Sciatic nerve (tissue), 2 donors: ENCODE results near the gene CHRNG. TPM values are rescaled to one million over a fixed set of nuclear protein-coding genes. Genes with fewer than 3 reads are reported as not detected.
"Not testable (repeated sequence)": the region's sequence is repeated elsewhere in the genome, so short reads cannot be mapped to it uniquely, and the experiment has no call there.

Source experiments
- ATAC-seq: fragments of 200-7000 bp; cut with Tn5 transposase; one replicate; pipeline ENCODE4 v1.9.1; 2020; ENCODE audit warnings: mild to moderate bottlenecking, moderate library complexity
- DNase-seq: peaks from one replicate; pipeline ENCODE4 v3.0.0-alpha.2; 2020; ENCODE audit warnings: low spot score
- intact Hi-C: fragments of 100-400 bp; cut with DNase I; formaldehyde crosslinking; loops from one replicate; pipeline ENCODE4 v1.14.2; 2022
- total RNA-seq: library from RNA; stranded (reverse); fragmentation: NEBNext Ultra II Directional; extraction: Animal tissue kit (Norgen Biotek cat#: 25700); gene quantifications from one replicate; pipeline ENCODE4 v1.2.1, GENCODE V29; 2021
- donor health status: DM: no; HTN: no; CAD: no.
- donor health status: DM: no; HTN: no; CAD: no.

CHRNG gene
- total RNA-seq, 1 donor from 2014 or later, result not detected

- intact Hi-C loops, result loop anchor here (10.0 kb wide), 1 partner anchor 619 kb away; no protein-coding TSS in a partner anchor
- no peak for ATAC-seq
- DNase-seq, result no peak
These were observed 15.6 kb upstream of the CHRNG start for GRCh38 chr2:232523682-232524597.

GRCh38 chr2:232524771-232525170 lies 14.7 kb upstream of the CHRNG start:
- ATAC-seq (no peak), DNase-seq (no peak)
- intact Hi-C loops, result loop anchor here (10.0 kb wide), 1 partner anchor 620 kb away; no protein-coding TSS in a partner anchor

- intact Hi-C loops, result loop anchor here (10.0 kb wide), 1 partner anchor 620 kb away; no protein-coding TSS in a partner anchor
- ATAC-seq (no peak), DNase-seq (no peak)
These were observed 14.3 kb upstream of the CHRNG start for GRCh38 chr2:232525199-232525598.

GRCh38 chr2:232525791-232526371 lies 13.6 kb upstream of the CHRNG start, which contains the start of gene CHRND:
Gene CHRND (plus strand): TSS chr2:232526160. CDS start chr2:232526216, 56 bp downstream.
- intact Hi-C loops, result loop anchor here (10.0 kb wide), 1 partner anchor 621 kb away; no protein-coding TSS in a partner anchor
- no peak for DNase-seq
- ATAC-seq, result no peak

GRCh38 chr2:232526372-232526941 lies 13.0 kb upstream of the CHRNG start:
- intact Hi-C loops, result loop anchor here (10.0 kb wide), 1 partner anchor 622 kb away; no protein-coding TSS in a partner anchor
- ATAC-seq (no peak), DNase-seq (no peak)

- no peak for ATAC-seq
- DNase-seq, result no peak
- intact Hi-C loops, result loop anchor here (10.0 kb wide), 1 partner anchor 623 kb away; no protein-coding TSS in a partner anchor
These were observed 11.5 kb upstream of the CHRNG start for GRCh38 chr2:232527905-232528470.

GRCh38 chr2:232528746-232529460 lies 10.6 kb upstream of the CHRNG start:
- intact Hi-C loops, result loop anchor here (10.0 kb wide), 1 partner anchor 624 kb away; no protein-coding TSS in a partner anchor
- DNase-seq, result no peak

GRCh38 chr2:232529806-232530547 lies 9.5 kb upstream of the CHRNG start:
- ATAC-seq, result no peak
- no peak for DNase-seq
- intact Hi-C loops, result loop anchor here (10.0 kb wide), 1 partner anchor 625 kb away; no protein-coding TSS in a partner anchor

More at GRCh38 chr2:232528746-232529460, 10.6 kb upstream of the CHRNG start:
- ATAC-seq, result no peak

GRCh38 chr2:232530626-232531260 lies 8.7 kb upstream of the CHRNG start:
- ATAC-seq, result no peak
- no peak for DNase-seq
- intact Hi-C loops, result no loop called here

GRCh38 chr2:232532419-232532818 lies 7.1 kb upstream of the CHRNG start:
- intact Hi-C loops, result no loop called here
- DNase-seq (peak; percentile 17), ATAC-seq (no peak)

GRCh38 chr2:232532821-232533220 lies 6.7 kb upstream of the CHRNG start:
- ATAC-seq, intact Hi-C loops: not testable (repeated sequence)
- peak; percentile 27 for DNase-seq

- DNase-seq (peak; percentile 30), ATAC-seq (no peak)
These were observed 5.4 kb upstream of the CHRNG start for GRCh38 chr2:232533944-232534710.

GRCh38 chr2:232534940-232535651 lies 4.4 kb upstream of the CHRNG start:
- peak; percentile 25 for DNase-seq
- no peak for ATAC-seq
- intact Hi-C loops, result no loop called here

More at GRCh38 chr2:232533944-232534710, 5.4 kb upstream of the CHRNG start:
- intact Hi-C loops, result no loop called here

GRCh38 chr2:232535761-232536530 lies 3.5 kb upstream of the CHRNG start:
- ATAC-seq (no peak), DNase-seq (peak; percentile 19)
- intact Hi-C loops, result no loop called here

GRCh38 chr2:232537079-232537478 lies 2.4 kb upstream of the CHRNG start:
- intact Hi-C loops, result no loop called here
- no peak for ATAC-seq

More at GRCh38 chr2:232537079-232537478, 2.4 kb upstream of the CHRNG start:
- DNase-seq, result peak; percentile 37
